GM18526 (cell line): ENCODE data around the gene THSD1.

Experiments
- POLR2A ChIP-seq: IDR thresholded peaks from 3 replicates; pipeline ENCODE4 v1.6.1; 2011; ENCODE audit not compliant: insufficient read length; ENCODE audit errors: extremely low read depth

The THSD1 gene

DNA sequence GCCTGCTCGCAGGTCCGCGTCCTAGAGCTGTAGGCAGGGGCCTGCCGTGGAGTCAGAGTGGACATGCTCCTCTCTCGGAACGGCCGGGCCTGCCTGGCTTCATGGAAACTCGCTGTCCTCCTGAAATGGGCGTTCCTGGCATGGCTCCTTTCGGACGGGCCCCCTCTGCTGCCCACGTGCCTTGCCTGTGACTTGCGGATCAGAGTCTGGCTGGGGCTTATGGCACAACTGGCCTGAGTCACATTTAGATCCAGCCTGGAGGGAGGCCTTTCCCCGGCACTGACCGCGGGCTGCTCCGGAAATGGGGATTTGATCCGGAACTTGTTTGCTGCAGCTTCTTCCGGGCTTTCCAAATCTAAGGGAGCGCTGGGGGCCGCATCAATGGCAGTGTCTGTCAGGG lies 28.1 kb downstream of the THSD1 start:
- TF ChIP-seq POLR2A, result no peak

DNA sequence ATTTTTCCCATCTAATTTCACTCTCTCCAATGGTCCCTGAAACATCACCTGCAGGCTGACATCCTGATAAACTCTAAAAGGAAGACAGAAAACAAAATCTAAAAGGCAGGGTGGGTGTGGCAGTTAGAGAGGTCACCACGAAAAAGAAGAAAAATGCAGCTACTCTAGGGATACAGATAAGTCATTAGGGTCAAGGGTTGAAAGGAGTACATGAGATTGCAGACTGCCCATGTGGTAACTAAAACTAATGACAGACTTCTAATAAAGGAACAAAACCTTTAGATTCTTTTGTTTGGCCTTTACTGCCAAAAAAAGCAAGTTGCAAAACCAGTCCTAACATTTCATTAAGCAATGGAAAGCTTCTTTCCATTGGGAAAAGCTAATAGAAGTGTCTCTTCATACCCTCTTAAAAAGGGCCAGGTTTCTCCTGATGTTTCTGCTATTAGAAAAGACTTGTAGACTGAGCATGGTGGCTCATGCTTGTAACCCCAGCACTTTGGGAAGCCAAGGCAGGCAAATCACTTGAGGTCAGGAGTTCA lies 31.0 kb downstream of the THSD1 start:
- TF ChIP-seq POLR2A, result no peak

DNA sequence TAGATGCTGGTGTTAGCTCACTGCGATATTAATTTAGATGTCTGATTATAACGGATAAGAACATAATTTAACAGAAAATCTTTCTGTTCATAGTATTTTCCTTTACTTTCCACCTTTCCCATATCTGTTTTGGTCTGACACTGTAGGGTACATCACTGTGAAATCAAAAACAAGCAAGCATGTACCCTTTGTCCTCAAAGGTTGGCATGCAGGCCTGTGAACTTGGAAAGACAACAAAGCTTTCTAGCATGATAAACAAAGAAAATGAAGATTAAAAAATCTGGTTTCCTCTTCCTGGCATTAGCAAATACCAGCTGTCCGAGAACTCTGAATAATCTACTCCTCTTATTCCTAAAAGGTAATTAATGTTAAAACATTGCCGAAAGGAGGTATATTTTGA lies 31.6 kb downstream of the THSD1 start:
- no peak for TF ChIP-seq POLR2A

DNA sequence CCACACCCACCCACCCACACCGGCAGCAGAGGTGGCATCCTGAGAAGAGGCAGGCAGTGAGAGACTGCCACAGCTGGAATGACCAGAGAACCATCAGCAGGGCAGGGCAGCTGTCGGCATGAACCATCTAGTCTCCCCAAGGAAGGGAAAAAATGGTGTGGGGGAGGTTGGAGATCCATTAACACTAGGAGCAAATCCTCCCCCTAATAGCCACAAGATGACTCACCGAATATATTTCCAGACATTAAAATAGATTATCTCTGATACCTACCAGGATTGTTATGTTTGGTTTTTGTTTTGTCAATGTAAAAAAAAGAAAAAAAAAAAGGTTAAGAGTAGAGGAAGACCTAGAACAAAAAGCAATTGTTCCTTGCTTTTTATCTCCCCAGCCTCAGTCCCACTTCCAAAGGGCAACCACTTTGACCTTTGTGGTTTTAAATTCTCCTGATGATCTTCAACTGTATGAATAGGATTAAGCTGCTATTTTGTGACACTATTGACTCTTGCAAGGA lies 34.2 kb downstream of the THSD1 start:
- no peak for TF ChIP-seq POLR2A

DNA sequence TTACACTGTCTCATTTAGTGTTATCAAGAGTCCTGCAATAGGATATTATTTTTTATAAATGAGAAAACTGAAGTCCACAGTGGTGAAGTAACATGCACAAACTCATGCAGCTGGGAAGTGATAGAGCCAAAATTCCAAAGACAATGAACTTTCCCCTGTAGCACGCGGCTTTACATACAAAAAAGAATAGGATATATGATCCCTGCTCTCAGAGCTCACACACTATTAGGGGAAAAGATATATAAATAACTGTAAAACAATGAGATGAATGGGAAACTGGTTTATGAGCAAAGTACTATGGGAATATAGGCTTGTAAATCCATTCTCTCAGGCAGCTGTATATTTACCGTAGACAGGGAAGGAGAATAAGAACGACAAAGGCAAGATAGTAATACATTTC lies 39.7 kb downstream of the THSD1 start:
- TF ChIP-seq POLR2A, result no peak

DNA sequence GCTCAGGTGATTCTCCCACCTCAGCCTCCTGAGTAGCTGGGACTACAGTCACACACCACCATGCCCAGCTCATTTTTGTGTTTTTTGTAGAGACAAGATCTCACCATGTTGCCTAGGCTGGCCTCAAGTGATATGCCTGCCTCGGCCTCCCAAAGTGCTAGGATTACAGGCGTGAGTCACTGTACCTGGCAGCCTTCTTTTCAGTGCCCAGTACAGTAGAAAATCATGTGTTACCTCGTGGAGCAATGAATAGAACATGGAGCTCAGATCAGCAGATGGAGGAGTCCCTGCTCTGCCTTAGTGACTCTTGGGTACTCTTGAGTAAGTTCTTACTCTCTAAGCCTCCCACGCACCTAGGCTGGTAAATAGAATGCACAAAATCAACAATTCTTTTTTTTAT lies 44.7 kb downstream of the THSD1 start:
- TF ChIP-seq POLR2A, result no peak

DNA sequence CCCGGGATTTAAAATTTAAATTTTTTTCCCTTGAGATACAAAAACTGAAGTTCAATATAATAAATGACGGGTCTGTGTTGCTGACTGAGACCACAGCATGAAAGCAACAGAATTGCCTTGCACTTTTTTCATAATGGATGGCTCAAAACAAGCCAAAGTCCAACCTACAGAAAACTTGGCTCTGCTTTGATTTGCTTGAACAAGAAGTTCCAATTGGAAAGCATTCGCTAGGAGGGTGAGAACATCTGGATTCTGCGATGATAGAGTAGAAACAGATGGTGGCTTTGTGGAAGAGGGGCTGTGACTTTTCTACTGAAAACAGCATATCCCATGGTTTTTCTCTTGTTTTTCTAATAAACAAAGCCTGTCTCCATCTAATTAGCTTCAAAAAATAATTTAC lies 46.4 kb downstream of the THSD1 start:
- TF ChIP-seq POLR2A, result no peak

DNA sequence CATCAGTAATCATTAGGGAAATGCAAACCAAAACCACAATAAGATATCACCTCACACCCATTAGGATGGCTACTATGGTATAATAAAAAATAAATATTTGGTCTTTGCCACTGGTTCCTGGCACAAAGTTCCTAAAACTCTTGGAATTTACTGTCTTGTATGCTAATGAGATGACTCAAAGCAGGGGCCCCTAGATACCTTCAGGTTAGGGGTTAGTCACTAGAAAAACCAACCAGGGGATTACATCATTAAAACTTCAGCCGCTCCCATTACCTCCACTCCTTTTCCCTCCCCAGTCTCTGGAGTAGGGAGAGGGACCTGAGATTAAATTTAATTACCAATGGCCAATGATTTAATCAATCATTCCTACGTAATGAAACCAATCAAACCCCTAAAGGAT lies 49.6 kb downstream of the THSD1 start:
- TF ChIP-seq POLR2A, result no peak

DNA sequence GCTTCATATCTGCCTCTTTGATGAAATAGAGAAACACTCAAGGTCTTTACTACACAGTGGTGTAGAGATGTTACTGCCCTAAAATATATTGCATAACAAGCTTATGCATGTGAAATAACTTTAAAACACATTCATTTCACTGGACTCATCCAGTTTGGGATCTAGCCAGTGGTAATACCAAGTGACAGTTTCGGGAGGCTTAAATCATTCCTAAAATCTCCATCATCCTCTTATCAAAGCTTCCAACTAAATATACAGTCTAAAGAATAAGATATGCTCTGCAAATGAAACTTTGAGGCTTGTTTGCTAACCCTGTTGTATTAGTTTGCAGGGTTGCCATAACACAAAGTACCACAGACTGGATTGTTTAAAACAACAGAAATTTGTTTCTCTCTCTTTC lies 52.8 kb downstream of the THSD1 start:
- no peak for TF ChIP-seq POLR2A

DNA sequence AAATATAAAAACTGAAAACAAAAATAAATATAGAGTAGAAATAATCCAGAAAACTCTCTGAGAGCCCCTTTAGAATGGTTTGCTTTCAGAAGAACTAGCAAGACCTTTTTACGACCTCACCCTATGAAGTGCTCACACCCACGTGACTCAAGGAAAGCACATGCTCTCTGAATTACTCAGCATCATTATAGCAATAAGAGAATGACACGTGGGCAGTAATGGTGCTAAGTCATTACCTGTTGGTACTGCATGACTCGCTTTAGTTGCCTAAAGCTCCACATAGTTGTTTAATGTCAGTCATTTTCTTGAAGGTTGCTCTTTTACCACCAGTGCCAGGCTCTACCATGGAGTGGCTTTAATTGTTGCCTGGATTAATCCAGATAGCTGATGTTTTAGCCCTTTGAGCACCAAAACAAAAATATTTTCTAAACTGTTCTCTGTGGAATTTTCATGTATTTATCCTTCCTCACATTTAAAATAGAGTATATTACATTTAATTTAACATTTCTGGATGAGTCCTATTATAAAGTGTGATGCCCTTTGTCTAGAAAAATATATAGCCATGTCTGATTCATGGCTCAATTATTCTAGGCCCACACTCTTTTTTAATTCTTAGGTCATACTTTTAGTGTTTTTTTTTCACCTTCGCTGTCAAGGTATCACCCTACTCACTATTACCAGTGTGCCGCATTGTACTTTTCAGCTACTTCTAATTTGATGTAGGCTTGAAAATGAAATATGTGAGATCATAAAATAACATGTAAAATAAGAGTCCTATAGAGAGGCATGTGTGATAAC lies 56.8 kb downstream of the THSD1 start:
- TF ChIP-seq POLR2A, result no peak

DNA sequence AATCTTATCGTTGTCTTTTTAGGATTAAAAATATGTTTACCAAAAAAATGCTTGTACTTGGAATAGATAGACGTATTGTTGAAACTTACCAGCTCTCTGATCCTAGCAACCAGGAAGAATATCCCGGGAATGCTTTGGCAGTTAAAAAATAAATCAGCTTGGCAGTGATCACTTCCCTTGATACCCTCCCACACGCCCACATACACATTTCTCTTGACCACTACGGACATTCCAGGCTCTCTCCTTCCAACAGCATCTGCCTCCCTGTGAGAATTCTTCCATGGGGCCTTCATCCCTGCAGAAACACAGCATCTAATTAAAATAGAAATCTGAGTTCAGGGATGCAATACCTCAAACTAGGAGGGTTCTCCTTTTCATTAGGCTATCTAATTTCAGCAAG lies 57.9 kb downstream of the THSD1 start:
- no peak for TF ChIP-seq POLR2A

DNA sequence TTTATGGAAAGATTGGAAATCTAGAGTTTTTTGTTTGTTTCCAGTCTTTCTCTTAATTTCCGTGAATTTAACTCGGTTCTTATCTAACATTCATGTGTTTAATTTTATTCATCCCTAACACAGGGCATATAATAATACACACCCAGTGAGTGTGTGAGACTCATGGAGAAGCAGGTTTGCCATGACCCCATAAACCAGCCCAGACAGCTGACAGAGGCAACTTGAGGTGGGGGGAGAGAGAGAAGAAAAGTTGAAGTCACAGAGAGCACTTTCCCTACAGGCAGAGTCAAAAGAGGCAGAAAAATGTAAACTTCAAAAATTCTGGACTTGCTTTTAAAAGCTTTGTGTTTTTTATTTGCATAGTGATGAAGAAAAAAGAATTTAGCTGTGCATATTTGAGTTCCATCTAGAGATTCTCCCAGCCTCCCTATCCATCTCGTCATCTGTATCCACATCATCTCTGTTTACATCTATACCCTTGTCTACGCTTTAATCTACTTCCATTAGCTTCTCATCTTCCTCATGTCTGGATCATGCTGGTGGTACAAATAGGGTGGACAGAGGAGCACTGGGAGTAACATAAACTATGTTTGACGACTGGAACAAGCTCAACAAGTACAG lies 60.2 kb downstream of the THSD1 start:
- TF ChIP-seq POLR2A, result no peak

DNA sequence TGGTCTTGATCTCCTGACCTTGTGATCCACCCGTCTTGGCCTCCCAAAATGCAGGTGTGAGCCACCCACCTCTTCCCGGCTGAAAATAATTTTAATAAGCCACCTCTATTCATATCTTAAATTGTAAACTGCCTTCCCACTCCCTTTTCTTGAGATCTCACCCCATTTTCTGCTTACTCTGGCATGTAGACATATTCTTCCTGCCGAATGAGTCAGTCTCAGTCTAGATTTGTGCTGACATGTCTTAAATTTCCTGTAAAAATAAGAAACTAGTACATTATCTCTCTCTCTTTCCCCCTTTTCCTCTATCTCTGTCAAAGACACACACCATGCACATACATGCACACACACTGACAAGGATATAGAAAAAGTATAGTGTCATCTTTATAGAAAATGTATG lies 60.9 kb downstream of the THSD1 start:
- TF ChIP-seq POLR2A, result no peak

DNA sequence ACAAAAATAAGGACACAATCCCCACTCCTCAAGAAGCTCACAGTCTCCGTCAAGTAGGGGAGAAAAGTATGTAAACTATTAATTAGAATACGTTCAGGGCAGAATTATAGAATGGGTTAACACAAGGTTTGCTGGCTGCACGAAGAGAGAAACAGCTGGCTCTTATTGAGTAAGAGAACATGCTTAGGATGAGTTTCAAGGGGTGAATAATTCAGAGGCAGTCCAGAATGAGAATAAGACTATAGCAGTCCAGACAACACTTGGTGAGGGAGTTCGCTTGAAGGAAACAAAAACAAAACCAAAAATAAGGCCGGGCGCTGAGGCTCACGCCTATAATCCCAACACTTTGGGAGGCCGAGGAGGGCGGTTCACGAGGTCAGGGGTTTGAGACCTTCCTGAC lies 61.9 kb downstream of the THSD1 start:
- no peak for TF ChIP-seq POLR2A
